GM21390 (cell line): ENCODE measurements around the gene ACSM2A.
"Not testable (repeated sequence)": the region's sequence is repeated elsewhere in the genome, so short reads cannot be mapped to it uniquely, and the experiment has no call there.

ENCODE experiments used
- ATAC-seq: cut with Tn5 transposase; IDR thresholded peaks from one replicate; pipeline ENCODE4 v1.9.1; 2021; ENCODE audit not compliant: unreplicated experiment

Gene ACSM2A

GRCh38 chr16:20453633-20454032 is 2.3 kb downstream of the ACSM2A start:
- not testable (repeated sequence) for ATAC-seq

GRCh38 chr16:20459227-20459626 is 7.9 kb downstream of the ACSM2A start:
- ATAC-seq, result not testable (repeated sequence)

- not testable (repeated sequence) for ATAC-seq
These were observed 9.0 kb downstream of the ACSM2A start for GRCh38 chr16:20460313-20460712.

- not testable (repeated sequence) for ATAC-seq
These were observed 17.6 kb downstream of the ACSM2A start for GRCh38 chr16:20468954-20469353.

GRCh38 chr16:20469930-20470329 is 18.6 kb downstream of the ACSM2A start:
- not testable (repeated sequence) for ATAC-seq

GRCh38 chr16:20470732-20471131 is 19.4 kb downstream of the ACSM2A start:
- ATAC-seq, result not testable (repeated sequence)

- ATAC-seq, result not testable (repeated sequence)
These were observed 25.9 kb downstream of the ACSM2A start for GRCh38 chr16:20477188-20477744.

GRCh38 chr16:20483989-20484388 is 32.7 kb downstream of the ACSM2A start:
- not testable (repeated sequence) for ATAC-seq

- ATAC-seq, result no peak
These were observed 33.4 kb downstream of the ACSM2A start for GRCh38 chr16:20484726-20485125.

GRCh38 chr16:20485408-20485807 is 34.1 kb downstream of the ACSM2A start:
- ATAC-seq, result no peak

GRCh38 chr16:20490994-20491393 is 39.7 kb downstream of the ACSM2A start:
- ATAC-seq, result not testable (repeated sequence)

GRCh38 chr16:20491448-20491847 is 40.1 kb downstream of the ACSM2A start:
- not testable (repeated sequence) for ATAC-seq

- no peak for ATAC-seq
These were observed 53.1 kb downstream of the ACSM2A start for GRCh38 chr16:20504418-20504817.

- ATAC-seq, result no peak
These were observed 56.0 kb downstream of the ACSM2A start for GRCh38 chr16:20507280-20507679.

GRCh38 chr16:20510323-20510722 is 59.0 kb downstream of the ACSM2A start:
- no peak for ATAC-seq

- ATAC-seq, result no peak
These were observed 64.4 kb downstream of the ACSM2A start for GRCh38 chr16:20515688-20516090.

GRCh38 chr16:20517149-20517548 is 65.8 kb downstream of the ACSM2A start:
- no peak for ATAC-seq

GRCh38 chr16:20519231-20519630 is 67.9 kb downstream of the ACSM2A start:
- no peak for ATAC-seq

GRCh38 chr16:20520103-20520502 is 68.8 kb downstream of the ACSM2A start:
- ATAC-seq, result no peak

GRCh38 chr16:20531795-20532194 is 80.5 kb downstream of the ACSM2A start:
- not testable (repeated sequence) for ATAC-seq

- not testable (repeated sequence) for ATAC-seq
These were observed 81.0 kb downstream of the ACSM2A start for GRCh38 chr16:20532284-20532792.

GRCh38 chr16:20536669-20537068 is 85.3 kb downstream of the ACSM2A start:
- not testable (repeated sequence) for ATAC-seq
